K562 (cell line): Measurements from ENCODE around the gene SKIL. TPM values are rescaled to one million over a fixed set of nuclear protein-coding genes. Genes with fewer than 3 reads are reported as not detected.

Experiments used
- ADNP ChIP-seq: fragments of 200-800 bp; sonication (Bioruptor generic); IDR thresholded peaks from 2 replicates; pipeline ENCODE4 v1.6.1; 2016; ENCODE audit warnings: missing genetic modification characterization, missing compliant biosample characterization
- AFF4 ChIP-seq: sonication (generic); formaldehyde crosslinking; IDR thresholded peaks from 2 replicates; pipeline ENCODE4 v1.8.0; 2023; ENCODE audit warnings: mild to moderate bottlenecking, missing genetic modification reagents
- ATF3 ChIP-seq, 2 experiments: fragments of 450-650 bp in 1 of 2; sonication (generic) in 1 of 2; formaldehyde crosslinking in 1 of 2; IDR thresholded peaks in 1 of 2; conservative IDR thresholded peaks in 1 of 2; 2 replicates each; pipeline versions ENCODE4 v1.6.1 to v1.8.1; 2016 to 2023; ENCODE audit warnings: mild to moderate bottlenecking in 2 of 2, moderate library complexity in 2 of 2, inconsistent platforms in 1 of 2, missing genetic modification reagents in 1 of 2
- BDP1 ChIP-seq: IDR thresholded peaks from 3 replicates; pipeline ENCODE4 v1.6.1; 2011; ENCODE audit not compliant: insufficient read length, insufficient read depth
- BRD9 ChIP-seq: fragments of 450-650 bp; IDR thresholded peaks from 2 replicates; pipeline ENCODE4 v1.6.1; 2018; ENCODE audit warnings: low read depth; ENCODE audit not compliant: partially characterized antibody
- CBFA2T3 ChIP-seq: fragments of 450-650 bp; IDR thresholded peaks from 2 replicates; pipeline ENCODE4 v1.6.1; 2017
- COPS2 ChIP-seq: fragments of 450-650 bp; conservative IDR thresholded peaks from 2 replicates; pipeline ENCODE4 v1.6.1; 2016; ENCODE audit warnings: mild to moderate bottlenecking, moderate library complexity
- ETS1 ChIP-seq: conservative IDR thresholded peaks from 2 replicates; pipeline ENCODE4 v1.6.1; 2011; ENCODE audit warnings: low read depth, mild to moderate bottlenecking, low read length; ENCODE audit not compliant: control insufficient read depth
- NRF1 ChIP-seq, 2 experiments: fragments of 450-650 bp; IDR thresholded peaks in 1 of 2; conservative IDR thresholded peaks in 1 of 2; 2 replicates each; pipeline ENCODE4 v1.6.1; 2014; ENCODE audit warnings: mild to moderate bottlenecking in 2 of 2
- PRMT5 ChIP-seq: sonication (generic); formaldehyde crosslinking; IDR thresholded peaks from 2 replicates; pipeline ENCODE4 v1.5.0; 2020; ENCODE audit warnings: missing genetic modification reagents
- RNF219 ChIP-seq: fragments of 250-450 bp; sonication (Bioruptor Pico); IDR thresholded peaks from 2 replicates; pipeline ENCODE4 v1.5.0; 2022; ENCODE audit warnings: mild to moderate bottlenecking
- SMARCE1 ChIP-seq: fragments of 450-650 bp; IDR thresholded peaks from 2 replicates; pipeline ENCODE4 v1.7.1; 2016; ENCODE audit warnings: mild to moderate bottlenecking
- ZNF143 ChIP-seq: sonication (generic); formaldehyde crosslinking; IDR thresholded peaks from 2 replicates; pipeline ENCODE4 v1.9.0; 2022; ENCODE audit warnings: mild to moderate bottlenecking, missing genetic modification reagents
- ZNF282 ChIP-seq: sonication (generic); formaldehyde crosslinking; IDR thresholded peaks from 2 replicates; pipeline ENCODE4 v1.8.1; 2023; ENCODE audit warnings: missing genetic modification reagents
- ZNF717 ChIP-seq: fragments of 250-450 bp; sonication (Bioruptor Pico); IDR thresholded peaks from 2 replicates; pipeline ENCODE4 v1.5.0; 2021
- ZNF766 ChIP-seq: fragments of 200-800 bp; sonication (Bioruptor generic); conservative IDR thresholded peaks from 2 replicates; pipeline ENCODE4 v1.6.1; 2016; ENCODE audit warnings: missing genetic modification characterization, missing compliant biosample characterization
- polyA plus RNA-seq, 8 experiments: library from polyadenylated mRNA; depleted of rRNA in 4 of 8; stranded (reverse) in 5 of 8; unstranded in 3 of 8; fragments of >200 nt; fragmentation: Nextera tagmentation in 2 of 8; fragmentation: Illumina TruSeq in 1 of 8; extraction: Ambion mirVana in 2 of 8; extraction: Trizol in 1 of 8; gene quantifications; 2 replicates each; pipeline versions ENCODE4 v1.2.1 to v1.2.3, GENCODE V29; 2011 to 2014; ENCODE audit warnings: inconsistent platforms in 1 of 8, missing spikeins in 1 of 8
- total RNA-seq, 7 experiments: library from RNA; depleted of rRNA in 6 of 7; stranded (reverse); fragments of >200 nt in 6 of 7; fragmentation: Illumina TruSeq in 2 of 7; extraction: Trizol in 2 of 7; gene quantifications; 2 replicates each; pipeline versions ENCODE4 v1.2.1 to v1.2.3, GENCODE V29; 2011 to 2021; ENCODE audit warnings: low replicate concordance in 1 of 7
- TF ChIP-seq, protein P1 (sequence below): fragments of 250-450 bp; sonication (Bioruptor Pico); IDR thresholded peaks from 2 replicates; pipeline ENCODE4 v1.8.0; 2022; ENCODE audit warnings: moderate library complexity, mild to moderate bottlenecking, inconsistent platforms

SKIL gene
- total and polyA plus RNA-seq, 9 of the 15 experiments (the other 6 are each of a cell fraction or from before 2014, with no cell fraction given), result 4.3 to 19.1 (median 9.7) TPM

DNA sequence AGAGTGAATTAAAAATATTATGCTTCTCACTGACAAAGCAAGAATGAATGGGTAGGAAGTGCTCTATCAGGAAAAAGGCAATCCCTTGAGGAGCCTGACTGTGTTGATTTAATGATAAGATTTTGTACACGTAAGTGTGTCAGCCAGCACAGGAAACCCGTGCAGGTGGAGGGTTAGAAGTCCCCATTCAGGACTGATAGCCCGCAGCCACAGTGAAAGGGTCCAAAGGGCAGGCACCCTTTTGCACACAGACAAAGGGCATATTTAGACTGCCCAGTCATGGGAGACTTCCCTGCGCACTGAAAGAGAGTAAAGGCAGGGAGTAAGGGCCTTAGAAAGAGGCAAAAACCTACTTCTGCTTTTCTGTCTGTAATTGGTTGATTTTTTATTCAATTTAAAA is 26.4 kb upstream of the SKIL start (continued):
- no peak for TF ChIP-seq AFF4 (CRISPR knock-in tag)
- TF ChIP-seq CBFA2T3, result no peak; the same call in 1 of the 2 replicates
- TF ChIP-seq ZNF717 (CRISPR knock-in tag), result no peak
- TF ChIP-seq ADNP (tag), result no peak
- no peak for TF ChIP-seq BDP1
- TF ChIP-seq ETS1, result no peak
- no peak for TF ChIP-seq ATF3 (IDR thresholded peaks at IDR 0.05)
- TF ChIP-seq ATF3 (CRISPR knock-in tag; conservative IDR thresholded peaks at IDR 0.05), result no peak
- no peak for TF ChIP-seq COPS2
- no peak for TF ChIP-seq ZNF282 (CRISPR knock-in tag)
- TF ChIP-seq SMARCE1, result peak; percentile 30; the same call in 1 of the 2 replicates
- TF ChIP-seq BRD9, result no peak
- TF ChIP-seq NRF1 (conservative IDR thresholded peaks at IDR 0.05 in 1 of 2, IDR thresholded peaks at IDR 0.05 in 1 of 2), result peak; percentile 27 to 49; a peak in 3 of 4 replicates
- no peak for TF ChIP-seq ZNF143 (CRISPR knock-in tag)
- no peak for TF ChIP-seq RNF219 (CRISPR knock-in tag)
- no peak for TF ChIP-seq PRMT5 (CRISPR knock-in tag)
- no peak for TF ChIP-seq ZNF766 (CRISPR knock-in tag)
- TF ChIP-seq, protein P1, sequence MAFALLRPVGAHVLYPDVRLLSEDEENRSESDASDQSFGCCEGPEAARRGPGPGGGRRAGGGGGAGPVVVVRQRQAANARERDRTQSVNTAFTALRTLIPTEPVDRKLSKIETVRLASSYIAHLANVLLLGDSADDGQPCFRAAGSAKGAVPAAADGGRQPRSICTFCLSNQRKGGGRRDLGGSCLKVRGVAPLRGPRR, result no peak
